Measurements from ENCODE around the gene BANF1. TPM values are rescaled to one million over a fixed set of nuclear protein-coding genes. Genes with fewer than 3 reads are reported as not detected.

Gene BANF1
- total RNA-seq, 1 experiment from 2014 or later = 269 TPM

DNA sequence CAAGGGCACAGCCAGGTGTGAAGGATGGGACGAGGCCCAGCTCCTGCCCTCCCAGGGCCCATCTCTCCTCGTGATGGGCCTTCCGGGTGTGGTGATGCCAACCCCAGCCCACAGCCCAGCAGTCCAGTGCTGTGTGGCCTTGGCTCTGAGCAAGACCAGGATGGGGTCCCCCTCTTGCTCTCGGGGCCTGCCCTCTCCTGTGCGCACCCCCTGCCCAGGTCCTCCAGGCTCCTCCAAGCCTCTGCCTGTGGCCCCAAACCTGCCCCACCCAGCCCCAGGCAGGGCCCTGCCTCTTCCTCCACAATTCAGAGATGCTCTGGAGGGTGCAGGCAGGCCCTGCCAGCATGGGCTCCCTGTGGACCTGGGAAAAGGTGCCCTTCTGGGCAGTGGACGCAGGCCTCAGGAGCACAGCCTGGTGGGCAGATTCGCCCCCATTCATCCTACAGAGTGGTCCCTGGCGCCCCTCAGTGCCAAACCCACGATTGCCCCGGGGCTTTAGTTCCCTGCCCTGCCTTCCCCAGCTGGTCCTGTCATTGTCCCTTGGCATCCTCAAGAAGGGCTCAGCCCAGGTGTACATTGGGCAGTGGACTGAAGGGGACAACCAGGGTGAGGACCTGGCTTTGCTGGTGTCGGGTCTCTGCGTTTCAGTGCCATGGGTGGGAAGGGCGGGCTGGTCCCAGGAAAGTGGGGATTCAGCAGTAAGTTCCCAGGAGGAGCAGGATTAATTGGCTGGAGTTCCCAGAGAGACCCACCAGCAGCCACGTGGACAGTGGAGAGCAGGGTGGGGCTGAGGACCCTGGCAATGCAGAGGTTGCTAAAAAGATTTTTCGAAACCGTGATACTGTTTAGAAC is 20.1 kb upstream of the BANF1 start:
- H3K4me3 Mint-ChIP-seq = no peak overlapping the region
- CTCF ChIA-PET = interaction anchor here (0.8 to 1.4 kb wide), 4 partner anchors 38 to 202 kb away, joined by 3 to 7 read pairs (median 5); no protein-coding TSS in a partner anchor
- no peak; the same call in 1 of the 2 replicates for ATAC-seq

More for the DNA sequence above, 20.1 kb upstream of the BANF1 start:
- Mint-ChIP-seq H3K27ac (no peak overlapping the region), H3K36me3 (peaks cover 11% of the 10 kb centered on the region), H3K27me3 (ENCODE audit: low read depth) (no peaks in the 10 kb centered on the region), H3K9me3 (no peaks in the 10 kb centered on the region), H3K4me1 (no peaks in the 10 kb centered on the region)
- DNase-seq (ENCODE audit: low spot score) = no peak
- POLR2A ChIA-PET = no interaction called here
- TF ChIP-seq ETV6 (CRISPR knock-in tag; IDR thresholded peaks at IDR 0.05) (no peak), HMGA2 (CRISPR knock-in tag; IDR thresholded peaks at IDR 0.05) (no peak), FOXJ3 (CRISPR knock-in tag; IDR thresholded peaks at IDR 0.05; ENCODE audit: borderline replicate concordance) (no peak), RORB (CRISPR knock-in tag; IDR thresholded peaks at IDR 0.05) (no peak), GRHL2 (CRISPR knock-in tag; IDR thresholded peaks at IDR 0.05; ENCODE audit: insufficient replicate concordance, severe bottlenecking) (no peak), CREM (CRISPR knock-in tag; IDR thresholded peaks at IDR 0.05) (no peak), ATF1 (CRISPR knock-in tag; IDR thresholded peaks at IDR 0.05) (no peak), ZNF138 (CRISPR knock-in tag; conservative IDR thresholded peaks at IDR 0.05) (no peak), ELF4 (CRISPR knock-in tag; IDR thresholded peaks at IDR 0.05; ENCODE audit: low read depth) (no peak)
- TF ChIP-seq, protein P1, sequence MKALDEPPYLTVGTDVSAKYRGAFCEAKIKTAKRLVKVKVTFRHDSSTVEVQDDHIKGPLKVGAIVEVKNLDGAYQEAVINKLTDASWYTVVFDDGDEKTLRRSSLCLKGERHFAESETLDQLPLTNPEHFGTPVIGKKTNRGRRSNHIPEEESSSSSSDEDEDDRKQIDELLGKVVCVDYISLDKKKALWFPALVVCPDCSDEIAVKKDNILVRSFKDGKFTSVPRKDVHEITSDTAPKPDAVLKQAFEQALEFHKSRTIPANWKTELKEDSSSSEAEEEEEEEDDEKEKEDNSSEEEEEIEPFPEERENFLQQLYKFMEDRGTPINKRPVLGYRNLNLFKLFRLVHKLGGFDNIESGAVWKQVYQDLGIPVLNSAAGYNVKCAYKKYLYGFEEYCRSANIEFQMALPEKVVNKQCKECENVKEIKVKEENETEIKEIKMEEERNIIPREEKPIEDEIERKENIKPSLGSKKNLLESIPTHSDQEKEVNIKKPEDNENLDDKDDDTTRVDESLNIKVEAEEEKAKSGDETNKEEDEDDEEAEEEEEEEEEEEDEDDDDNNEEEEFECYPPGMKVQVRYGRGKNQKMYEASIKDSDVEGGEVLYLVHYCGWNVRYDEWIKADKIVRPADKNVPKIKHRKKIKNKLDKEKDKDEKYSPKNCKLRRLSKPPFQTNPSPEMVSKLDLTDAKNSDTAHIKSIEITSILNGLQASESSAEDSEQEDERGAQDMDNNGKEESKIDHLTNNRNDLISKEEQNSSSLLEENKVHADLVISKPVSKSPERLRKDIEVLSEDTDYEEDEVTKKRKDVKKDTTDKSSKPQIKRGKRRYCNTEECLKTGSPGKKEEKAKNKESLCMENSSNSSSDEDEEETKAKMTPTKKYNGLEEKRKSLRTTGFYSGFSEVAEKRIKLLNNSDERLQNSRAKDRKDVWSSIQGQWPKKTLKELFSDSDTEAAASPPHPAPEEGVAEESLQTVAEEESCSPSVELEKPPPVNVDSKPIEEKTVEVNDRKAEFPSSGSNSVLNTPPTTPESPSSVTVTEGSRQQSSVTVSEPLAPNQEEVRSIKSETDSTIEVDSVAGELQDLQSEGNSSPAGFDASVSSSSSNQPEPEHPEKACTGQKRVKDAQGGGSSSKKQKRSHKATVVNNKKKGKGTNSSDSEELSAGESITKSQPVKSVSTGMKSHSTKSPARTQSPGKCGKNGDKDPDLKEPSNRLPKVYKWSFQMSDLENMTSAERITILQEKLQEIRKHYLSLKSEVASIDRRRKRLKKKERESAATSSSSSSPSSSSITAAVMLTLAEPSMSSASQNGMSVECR (CRISPR knock-in tag; IDR thresholded peaks at IDR 0.05; ENCODE audit: borderline replicate concordance) = no peak
- TF ChIP-seq, protein P2, sequence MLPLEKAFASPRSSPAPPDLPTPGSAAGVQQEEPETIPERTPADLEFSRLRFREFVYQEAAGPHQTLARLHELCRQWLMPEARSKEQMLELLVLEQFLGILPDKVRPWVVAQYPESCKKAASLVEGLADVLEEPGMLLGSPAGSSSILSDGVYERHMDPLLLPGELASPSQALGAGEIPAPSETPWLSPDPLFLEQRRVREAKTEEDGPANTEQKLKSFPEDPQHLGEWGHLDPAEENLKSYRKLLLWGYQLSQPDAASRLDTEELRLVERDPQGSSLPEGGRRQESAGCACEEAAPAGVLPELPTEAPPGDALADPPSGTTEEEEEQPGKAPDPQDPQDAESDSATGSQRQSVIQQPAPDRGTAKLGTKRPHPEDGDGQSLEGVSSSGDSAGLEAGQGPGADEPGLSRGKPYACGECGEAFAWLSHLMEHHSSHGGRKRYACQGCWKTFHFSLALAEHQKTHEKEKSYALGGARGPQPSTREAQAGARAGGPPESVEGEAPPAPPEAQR (CRISPR knock-in tag; IDR thresholded peaks at IDR 0.05) = no peak
- TF ChIP-seq, protein P3, sequence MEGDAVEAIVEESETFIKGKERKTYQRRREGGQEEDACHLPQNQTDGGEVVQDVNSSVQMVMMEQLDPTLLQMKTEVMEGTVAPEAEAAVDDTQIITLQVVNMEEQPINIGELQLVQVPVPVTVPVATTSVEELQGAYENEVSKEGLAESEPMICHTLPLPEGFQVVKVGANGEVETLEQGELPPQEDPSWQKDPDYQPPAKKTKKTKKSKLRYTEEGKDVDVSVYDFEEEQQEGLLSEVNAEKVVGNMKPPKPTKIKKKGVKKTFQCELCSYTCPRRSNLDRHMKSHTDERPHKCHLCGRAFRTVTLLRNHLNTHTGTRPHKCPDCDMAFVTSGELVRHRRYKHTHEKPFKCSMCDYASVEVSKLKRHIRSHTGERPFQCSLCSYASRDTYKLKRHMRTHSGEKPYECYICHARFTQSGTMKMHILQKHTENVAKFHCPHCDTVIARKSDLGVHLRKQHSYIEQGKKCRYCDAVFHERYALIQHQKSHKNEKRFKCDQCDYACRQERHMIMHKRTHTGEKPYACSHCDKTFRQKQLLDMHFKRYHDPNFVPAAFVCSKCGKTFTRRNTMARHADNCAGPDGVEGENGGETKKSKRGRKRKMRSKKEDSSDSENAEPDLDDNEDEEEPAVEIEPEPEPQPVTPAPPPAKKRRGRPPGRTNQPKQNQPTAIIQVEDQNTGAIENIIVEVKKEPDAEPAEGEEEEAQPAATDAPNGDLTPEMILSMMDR (IDR thresholded peaks at IDR 0.05) = no peak
- TF ChIP-seq, protein P4, sequence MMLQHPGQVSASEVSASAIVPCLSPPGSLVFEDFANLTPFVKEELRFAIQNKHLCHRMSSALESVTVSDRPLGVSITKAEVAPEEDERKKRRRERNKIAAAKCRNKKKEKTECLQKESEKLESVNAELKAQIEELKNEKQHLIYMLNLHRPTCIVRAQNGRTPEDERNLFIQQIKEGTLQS (CRISPR knock-in tag; conservative IDR thresholded peaks at IDR 0.05) = no peak
- TF ChIP-seq, protein P5, sequence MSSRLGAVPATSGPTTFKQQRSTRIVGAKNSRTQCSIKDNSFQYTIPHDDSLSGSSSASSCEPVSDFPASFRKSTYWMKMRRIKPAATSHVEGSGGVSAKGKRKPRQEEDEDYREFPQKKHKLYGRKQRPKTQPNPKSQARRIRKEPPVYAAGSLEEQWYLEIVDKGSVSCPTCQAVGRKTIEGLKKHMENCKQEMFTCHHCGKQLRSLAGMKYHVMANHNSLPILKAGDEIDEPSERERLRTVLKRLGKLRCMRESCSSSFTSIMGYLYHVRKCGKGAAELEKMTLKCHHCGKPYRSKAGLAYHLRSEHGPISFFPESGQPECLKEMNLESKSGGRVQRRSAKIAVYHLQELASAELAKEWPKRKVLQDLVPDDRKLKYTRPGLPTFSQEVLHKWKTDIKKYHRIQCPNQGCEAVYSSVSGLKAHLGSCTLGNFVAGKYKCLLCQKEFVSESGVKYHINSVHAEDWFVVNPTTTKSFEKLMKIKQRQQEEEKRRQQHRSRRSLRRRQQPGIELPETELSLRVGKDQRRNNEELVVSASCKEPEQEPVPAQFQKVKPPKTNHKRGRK (CRISPR knock-in tag; IDR thresholded peaks at IDR 0.05; ENCODE audit: borderline replicate concordance) = no peak
- TF ChIP-seq, protein P6, sequence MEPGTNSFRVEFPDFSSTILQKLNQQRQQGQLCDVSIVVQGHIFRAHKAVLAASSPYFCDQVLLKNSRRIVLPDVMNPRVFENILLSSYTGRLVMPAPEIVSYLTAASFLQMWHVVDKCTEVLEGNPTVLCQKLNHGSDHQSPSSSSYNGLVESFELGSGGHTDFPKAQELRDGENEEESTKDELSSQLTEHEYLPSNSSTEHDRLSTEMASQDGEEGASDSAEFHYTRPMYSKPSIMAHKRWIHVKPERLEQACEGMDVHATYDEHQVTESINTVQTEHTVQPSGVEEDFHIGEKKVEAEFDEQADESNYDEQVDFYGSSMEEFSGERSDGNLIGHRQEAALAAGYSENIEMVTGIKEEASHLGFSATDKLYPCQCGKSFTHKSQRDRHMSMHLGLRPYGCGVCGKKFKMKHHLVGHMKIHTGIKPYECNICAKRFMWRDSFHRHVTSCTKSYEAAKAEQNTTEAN (CRISPR knock-in tag; IDR thresholded peaks at IDR 0.05) = no peak
- TF ChIP-seq, protein P7, sequence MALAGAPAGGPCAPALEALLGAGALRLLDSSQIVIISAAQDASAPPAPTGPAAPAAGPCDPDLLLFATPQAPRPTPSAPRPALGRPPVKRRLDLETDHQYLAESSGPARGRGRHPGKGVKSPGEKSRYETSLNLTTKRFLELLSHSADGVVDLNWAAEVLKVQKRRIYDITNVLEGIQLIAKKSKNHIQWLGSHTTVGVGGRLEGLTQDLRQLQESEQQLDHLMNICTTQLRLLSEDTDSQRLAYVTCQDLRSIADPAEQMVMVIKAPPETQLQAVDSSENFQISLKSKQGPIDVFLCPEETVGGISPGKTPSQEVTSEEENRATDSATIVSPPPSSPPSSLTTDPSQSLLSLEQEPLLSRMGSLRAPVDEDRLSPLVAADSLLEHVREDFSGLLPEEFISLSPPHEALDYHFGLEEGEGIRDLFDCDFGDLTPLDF (CRISPR knock-in tag; IDR thresholded peaks at IDR 0.05) = no peak
- TF ChIP-seq, protein P8, sequence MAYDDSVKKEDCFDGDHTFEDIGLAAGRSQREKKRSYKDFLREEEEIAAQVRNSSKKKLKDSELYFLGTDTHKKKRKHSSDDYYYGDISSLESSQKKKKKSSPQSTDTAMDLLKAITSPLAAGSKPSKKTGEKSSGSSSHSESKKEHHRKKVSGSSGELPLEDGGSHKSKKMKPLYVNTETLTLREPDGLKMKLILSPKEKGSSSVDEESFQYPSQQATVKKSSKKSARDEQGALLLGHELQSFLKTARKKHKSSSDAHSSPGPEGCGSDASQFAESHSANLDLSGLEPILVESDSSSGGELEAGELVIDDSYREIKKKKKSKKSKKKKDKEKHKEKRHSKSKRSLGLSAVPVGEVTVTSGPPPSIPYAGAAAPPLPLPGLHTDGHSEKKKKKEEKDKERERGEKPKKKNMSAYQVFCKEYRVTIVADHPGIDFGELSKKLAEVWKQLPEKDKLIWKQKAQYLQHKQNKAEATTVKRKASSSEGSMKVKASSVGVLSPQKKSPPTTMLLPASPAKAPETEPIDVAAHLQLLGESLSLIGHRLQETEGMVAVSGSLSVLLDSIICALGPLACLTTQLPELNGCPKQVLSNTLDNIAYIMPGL (CRISPR knock-in tag; IDR thresholded peaks at IDR 0.05) = no peak
- TF ChIP-seq, protein P9, sequence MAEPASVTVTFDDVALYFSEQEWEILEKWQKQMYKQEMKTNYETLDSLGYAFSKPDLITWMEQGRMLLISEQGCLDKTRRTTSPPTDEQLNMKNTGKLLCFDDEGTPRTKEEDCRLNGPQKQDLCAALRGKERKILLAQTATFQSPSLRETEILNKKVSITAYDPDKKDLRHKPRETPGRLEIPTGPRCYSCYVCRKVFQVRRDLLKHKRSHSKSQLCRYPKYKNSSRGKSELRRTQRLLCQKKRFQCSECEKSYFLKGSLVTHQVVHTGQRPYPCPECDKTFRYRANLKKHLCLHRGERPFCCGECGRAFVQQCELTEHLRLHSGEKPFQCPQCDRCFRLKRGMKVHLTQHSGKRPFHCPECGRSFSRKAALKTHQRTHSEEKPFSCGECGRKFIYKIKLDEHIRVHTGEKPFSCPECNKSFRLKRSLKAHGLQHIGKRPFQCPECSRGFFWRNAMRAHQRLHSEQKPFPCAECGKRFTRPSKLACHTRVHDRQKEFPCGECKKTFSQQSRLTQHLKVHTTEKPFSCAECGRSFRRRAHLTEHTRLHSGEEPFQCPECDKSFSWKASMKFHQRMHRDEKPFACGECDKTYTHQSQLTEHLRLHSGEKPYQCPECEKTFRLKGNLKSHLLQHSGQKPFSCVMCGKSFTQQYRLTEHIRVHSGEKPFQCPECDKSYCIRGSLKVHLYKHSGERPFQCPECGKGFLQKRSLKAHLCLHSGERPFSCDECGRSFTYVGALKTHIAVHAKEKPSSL (CRISPR knock-in tag; conservative IDR thresholded peaks at IDR 0.05) = no peak
